Thyroid gland (tissue), 4 donors: ENCODE data around the gene PDZD8. TPM values are rescaled to one million over a fixed set of nuclear protein-coding genes. Genes with fewer than 3 reads are reported as not detected.
"Not testable (repeated sequence)": the region's sequence is repeated elsewhere in the genome, so short reads cannot be mapped to it uniquely, and the experiment has no call there.

ENCODE experiments used
- DNase-seq, 2 donors: peaks; one replicate each; pipeline ENCODE4 v3.0.0-alpha.2; 2019
- H3K27ac ChIP-seq, 3 donors: fragments of 200-600 bp; sonication (generic); 1 replicate in 2 of 3; 2 replicates in 1 of 3; pipeline ENCODE4 v1.5.1; 2016 to 2019; ENCODE audit warnings: mild to moderate bottlenecking in 1 of 3, moderate library complexity in 1 of 3
- H3K27me3 ChIP-seq: fragments of 200-600 bp; sonication (generic); one replicate; pipeline ENCODE4 v1.5.1; 2019
- H3K36me3 ChIP-seq, 2 donors: fragments of 200-600 bp; sonication (generic); one replicate each; pipeline ENCODE4 v1.5.1; 2016 to 2019
- H3K4me1 ChIP-seq, 2 donors: fragments of 200-600 bp; sonication (generic); one replicate each; pipeline ENCODE4 v1.5.1; 2017 to 2019
- H3K4me3 ChIP-seq, 3 donors: fragments of 200-600 bp; sonication (generic); replicated peaks in 1 of 3; 1 replicate in 2 of 3; 2 replicates in 1 of 3; pipeline ENCODE4 v1.5.1; 2016; ENCODE audit warnings: mild to moderate bottlenecking in 1 of 3
- H3K9me3 ChIP-seq: fragments of 200-600 bp; sonication (generic); one replicate; pipeline ENCODE4 v1.5.1; 2017
- POLR2A ChIP-seq, 2 donors: fragments of 450-650 bp; IDR thresholded peaks; one replicate each; pipeline ENCODE4 v1.6.1; 2017; ENCODE audit warnings: antibody characterized with exemption in 2 of 2, mild to moderate bottlenecking in 2 of 2, moderate library complexity in 1 of 2
- WGBS, 2 donors: methylation state at CpG; one replicate each; pipeline ENCODE4 v1.1.5; 2017; 5-methylcytosine and 5-hydroxymethylcytosine counted together
- intact Hi-C: fragments of 100-400 bp; cut with DNase I; formaldehyde crosslinking; loops from one replicate; pipeline ENCODE4 v1.15.1; 2023
- total RNA-seq, 4 donors: library from RNA; depleted of rRNA; stranded (reverse); fragments of >200 nt; gene quantifications; one replicate each; pipeline ENCODE4 v1.2.3, GENCODE V29; 2016
- TF ChIP-seq, protein P1 (sequence below), 6 experiments: fragments of 200-600 bp in 3 of 6; fragments of 450-650 bp in 3 of 6; sonication (generic) in 3 of 6; IDR thresholded peaks; one replicate each; pipeline ENCODE4 v1.5.1; 2016 to 2019; ENCODE audit warnings: antibody characterized with exemption in 6 of 6, mild to moderate bottlenecking in 2 of 6, inconsistent platforms in 1 of 6, moderate library complexity in 1 of 6

PDZD8 gene
- total RNA-seq, 4 donors from 2014 or later = 31.3 to 49.0 (median 35.1) TPM

DNA sequence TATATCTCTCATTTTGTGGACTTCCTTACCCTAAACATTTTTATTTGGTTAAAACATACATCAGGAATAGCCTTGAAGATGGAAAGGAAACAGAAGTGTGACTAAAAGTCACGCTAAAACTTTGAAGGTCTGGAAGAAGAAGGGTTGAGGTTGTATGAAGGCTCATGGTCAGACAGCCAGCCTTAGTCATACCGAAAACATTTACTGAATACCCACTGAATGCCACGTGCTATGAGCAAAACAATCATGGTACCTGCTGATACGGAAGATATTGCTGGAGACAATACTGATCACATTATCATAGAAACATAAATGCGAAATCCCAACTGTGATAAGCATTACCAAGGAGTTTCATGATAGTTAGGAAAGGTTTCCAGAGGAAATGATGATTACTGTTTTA is 64.0 kb downstream of the PDZD8 start:
- no peak for TF ChIP-seq POLR2A (IDR thresholded peaks at IDR 0.05)
- TF ChIP-seq, protein P1, sequence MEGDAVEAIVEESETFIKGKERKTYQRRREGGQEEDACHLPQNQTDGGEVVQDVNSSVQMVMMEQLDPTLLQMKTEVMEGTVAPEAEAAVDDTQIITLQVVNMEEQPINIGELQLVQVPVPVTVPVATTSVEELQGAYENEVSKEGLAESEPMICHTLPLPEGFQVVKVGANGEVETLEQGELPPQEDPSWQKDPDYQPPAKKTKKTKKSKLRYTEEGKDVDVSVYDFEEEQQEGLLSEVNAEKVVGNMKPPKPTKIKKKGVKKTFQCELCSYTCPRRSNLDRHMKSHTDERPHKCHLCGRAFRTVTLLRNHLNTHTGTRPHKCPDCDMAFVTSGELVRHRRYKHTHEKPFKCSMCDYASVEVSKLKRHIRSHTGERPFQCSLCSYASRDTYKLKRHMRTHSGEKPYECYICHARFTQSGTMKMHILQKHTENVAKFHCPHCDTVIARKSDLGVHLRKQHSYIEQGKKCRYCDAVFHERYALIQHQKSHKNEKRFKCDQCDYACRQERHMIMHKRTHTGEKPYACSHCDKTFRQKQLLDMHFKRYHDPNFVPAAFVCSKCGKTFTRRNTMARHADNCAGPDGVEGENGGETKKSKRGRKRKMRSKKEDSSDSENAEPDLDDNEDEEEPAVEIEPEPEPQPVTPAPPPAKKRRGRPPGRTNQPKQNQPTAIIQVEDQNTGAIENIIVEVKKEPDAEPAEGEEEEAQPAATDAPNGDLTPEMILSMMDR (IDR thresholded peaks at IDR 0.05) = no peak
- no peak for DNase-seq
- Histone ChIP-seq H3K27me3 (no peaks in the 10 kb centered on the region), H3K4me3 (no peak overlapping the region), H3K9me3 (no peaks in the 10 kb centered on the region), H3K27ac (no peak overlapping the region), H3K4me1 (no peaks in the 10 kb centered on the region), H3K36me3 (no peaks in the 10 kb centered on the region)
- intact Hi-C loops = no loop called here
- 95 to 97% methylated on average over 5 of the region's 5 CpGs for WGBS, 2 donors

DNA sequence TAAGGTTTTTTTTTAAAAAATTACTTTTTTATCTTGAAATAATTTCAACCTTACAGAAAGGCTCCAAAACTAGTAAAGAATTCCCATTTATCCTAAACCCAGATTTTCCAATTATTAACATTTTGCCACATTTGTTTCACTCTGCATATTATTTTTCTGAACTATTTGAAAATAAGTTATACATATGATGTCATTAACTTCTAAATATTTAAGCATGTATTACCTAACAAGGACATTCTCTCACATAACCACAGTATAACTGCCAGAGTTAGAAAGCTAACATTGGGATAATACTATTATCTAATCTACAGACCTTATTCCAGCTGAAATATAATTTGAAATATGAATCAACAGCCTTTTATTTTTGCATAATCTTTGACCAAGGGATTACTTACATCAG is 68.6 kb downstream of the PDZD8 start:
- Histone ChIP-seq H3K4me1 (no peaks in the 10 kb centered on the region), H3K9me3 (no peaks in the 10 kb centered on the region), H3K36me3 (no peaks in the 10 kb centered on the region), H3K4me3 (no peak overlapping the region), H3K27me3 (no peaks in the 10 kb centered on the region), H3K27ac (no peak overlapping the region)
- intact Hi-C loops = no loop called here
- DNase-seq = no peak
- no peak for TF ChIP-seq POLR2A (IDR thresholded peaks at IDR 0.05)
- TF ChIP-seq, protein P1 (IDR thresholded peaks at IDR 0.05) = no peak

DNA sequence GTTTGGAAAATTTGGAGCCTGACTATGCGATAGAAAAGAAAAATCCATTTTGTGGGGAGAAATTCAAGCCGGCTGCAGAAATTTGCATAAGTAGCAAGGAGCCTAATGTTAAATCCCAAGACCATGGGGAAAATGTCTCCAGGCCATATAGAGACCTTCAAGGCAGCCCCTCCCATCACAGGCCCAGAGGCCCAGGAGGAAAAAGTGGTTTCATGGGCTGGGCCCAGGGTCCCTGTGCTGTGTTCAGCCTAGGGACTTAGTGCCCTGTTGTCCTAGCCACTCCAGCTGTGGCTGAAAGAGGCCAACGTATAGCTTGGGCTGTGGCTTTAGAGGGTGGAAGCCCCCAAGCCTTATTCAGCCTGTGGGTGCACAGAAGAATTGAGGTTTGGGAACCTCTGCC is 71.8 kb downstream of the PDZD8 start:
- 97% methylated on average over 3 of the region's 3 CpGs for WGBS, 2 donors
- H3K27me3 ChIP-seq, DNase-seq, H3K27ac ChIP-seq, H3K36me3 ChIP-seq, H3K4me1 ChIP-seq, intact Hi-C loops, H3K4me3 ChIP-seq, H3K9me3 ChIP-seq: not testable (repeated sequence)

DNA sequence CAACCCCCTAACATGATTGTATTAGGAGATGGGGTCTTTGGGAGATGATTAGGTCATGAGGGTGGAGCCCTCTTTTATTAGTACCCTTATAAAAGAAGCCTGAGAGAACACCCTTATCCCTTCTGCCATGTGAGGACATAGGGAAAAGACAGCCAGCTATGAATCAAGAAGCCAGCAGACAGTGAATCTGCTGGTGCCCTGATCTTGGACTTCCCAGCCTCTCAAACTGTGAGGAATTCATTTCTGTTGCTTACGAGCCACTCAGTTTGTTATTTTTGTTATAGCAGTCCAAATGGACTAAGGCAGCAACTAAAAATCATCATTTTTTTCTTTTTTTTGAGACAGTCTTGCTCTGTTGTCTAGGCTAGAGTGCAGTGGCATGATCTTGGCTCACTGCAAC is 74.6 kb downstream of the PDZD8 start:
- no peak overlapping the region for H3K4me3 ChIP-seq
- no peaks in the 10 kb centered on the region for H3K4me1 ChIP-seq
- H3K27ac ChIP-seq = no peak overlapping the region
- no peaks in the 10 kb centered on the region for H3K36me3 ChIP-seq
- no peaks in the 10 kb centered on the region for H3K9me3 ChIP-seq
- WGBS, 2 donors = 97 to 100% methylated on average over 1 of the region's 1 CpG
- TF ChIP-seq, protein P1 (IDR thresholded peaks at IDR 0.05) = no peak
- no peak for TF ChIP-seq POLR2A (IDR thresholded peaks at IDR 0.05)
- H3K27me3 ChIP-seq = no peaks in the 10 kb centered on the region
- DNase-seq = no peak
- intact Hi-C loops = no loop called here

DNA sequence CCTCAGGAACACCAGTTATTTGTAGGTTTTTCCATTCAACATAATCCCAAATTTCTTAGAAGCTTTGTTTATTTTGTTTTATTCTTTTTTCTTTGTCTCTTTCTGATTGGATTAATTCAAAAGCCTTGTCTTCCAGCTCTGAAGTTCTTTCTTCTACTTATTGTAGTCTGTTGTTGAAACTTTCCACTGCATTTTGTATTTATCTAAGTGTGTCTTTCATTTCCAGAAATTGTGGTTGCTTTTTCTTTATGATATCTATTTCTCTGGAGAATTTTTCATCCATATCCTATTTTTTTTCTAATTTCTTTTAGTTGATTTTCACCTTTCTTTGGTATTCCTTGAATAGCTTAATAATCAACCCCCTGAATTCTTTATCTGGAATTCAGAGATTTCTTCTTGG is 75.8 kb downstream of the PDZD8 start:
- Histone ChIP-seq H3K4me3 (no peak overlapping the region), H3K4me1 (no peaks in the 10 kb centered on the region), H3K9me3 (no peaks in the 10 kb centered on the region), H3K27ac (no peak overlapping the region), H3K36me3 (no peaks in the 10 kb centered on the region), H3K27me3 (no peaks in the 10 kb centered on the region)
- no peak for DNase-seq
- intact Hi-C loops = no loop called here
- TF ChIP-seq, protein P1 (IDR thresholded peaks at IDR 0.05) = no peak
- no peak for TF ChIP-seq POLR2A (IDR thresholded peaks at IDR 0.05)

DNA sequence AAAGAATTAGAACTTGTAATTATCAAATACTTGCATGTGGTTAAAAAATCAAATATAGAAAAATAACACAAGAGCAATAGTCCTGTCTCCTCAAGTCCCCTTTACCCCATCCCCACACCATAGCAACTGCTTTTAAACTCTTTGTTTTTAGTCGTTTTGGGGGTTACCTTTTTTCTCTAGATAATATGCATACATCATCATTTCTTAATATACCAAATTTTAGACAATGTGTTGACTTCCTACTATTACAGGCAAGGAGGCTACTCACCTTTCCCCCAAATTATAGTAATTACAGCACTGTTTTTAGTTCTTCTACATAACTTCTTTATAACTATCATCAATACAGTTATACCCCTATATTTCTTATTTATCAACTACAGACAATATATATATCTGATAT is 77.0 kb downstream of the PDZD8 start:
- H3K27ac ChIP-seq = no peak overlapping the region
- 82 to 91% methylated on average over 1 of the region's 1 CpG for WGBS, 2 donors
- no peak for DNase-seq
- intact Hi-C loops = no loop called here
- TF ChIP-seq, protein P1 (IDR thresholded peaks at IDR 0.05) = no peak
- no peak for TF ChIP-seq POLR2A (IDR thresholded peaks at IDR 0.05)
- H3K27me3 ChIP-seq = no peaks in the 10 kb centered on the region
- no peaks in the 10 kb centered on the region for H3K4me1 ChIP-seq
- H3K9me3 ChIP-seq = no peaks in the 10 kb centered on the region
- H3K4me3 ChIP-seq = no peak overlapping the region
- no peaks in the 10 kb centered on the region for H3K36me3 ChIP-seq
